HG02981 (cell line): ENCODE data around the gene CAPN2.
"Not testable (repeated sequence)": the region's sequence is repeated elsewhere in the genome, so short reads cannot be mapped to it uniquely, and the experiment has no call there.

Experiments used
- ATAC-seq: cut with Tn5 transposase; IDR thresholded peaks from one replicate; pipeline ENCODE4 v1.9.1; 2021; ENCODE audit warnings: mild to moderate bottlenecking, moderate library complexity; ENCODE audit not compliant: unreplicated experiment

Gene CAPN2

GRCh38 chr1:223716302-223716862 lies 4.0 kb downstream of the CAPN2 start:
- no peak for ATAC-seq

GRCh38 chr1:223717123-223717522 lies 4.8 kb downstream of the CAPN2 start:
- ATAC-seq, result no peak

- ATAC-seq, result no peak
Observed at GRCh38 chr1:223717695-223718363, 5.5 kb downstream of the CAPN2 start.

DNA sequence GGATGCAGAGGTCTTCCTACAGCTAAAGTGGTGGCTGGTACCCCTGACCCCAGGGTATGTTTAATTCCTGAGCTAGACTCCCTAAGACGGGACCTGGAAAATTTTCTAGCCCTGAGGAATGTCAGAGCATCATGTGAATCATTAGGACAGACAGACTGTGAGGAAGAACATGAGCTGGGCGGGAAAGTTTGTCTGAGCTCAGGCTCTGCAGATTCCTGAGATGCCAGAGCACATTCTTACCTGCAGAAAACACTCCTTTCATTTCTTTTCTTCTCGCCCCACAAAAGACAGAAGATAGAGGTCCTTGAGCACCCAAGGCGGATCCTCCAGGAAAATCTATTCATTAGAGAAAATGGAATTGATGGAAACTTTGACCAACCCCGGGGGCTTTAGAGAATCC lies 6.5 kb downstream of the CAPN2 start:
- no peak for ATAC-seq

DNA sequence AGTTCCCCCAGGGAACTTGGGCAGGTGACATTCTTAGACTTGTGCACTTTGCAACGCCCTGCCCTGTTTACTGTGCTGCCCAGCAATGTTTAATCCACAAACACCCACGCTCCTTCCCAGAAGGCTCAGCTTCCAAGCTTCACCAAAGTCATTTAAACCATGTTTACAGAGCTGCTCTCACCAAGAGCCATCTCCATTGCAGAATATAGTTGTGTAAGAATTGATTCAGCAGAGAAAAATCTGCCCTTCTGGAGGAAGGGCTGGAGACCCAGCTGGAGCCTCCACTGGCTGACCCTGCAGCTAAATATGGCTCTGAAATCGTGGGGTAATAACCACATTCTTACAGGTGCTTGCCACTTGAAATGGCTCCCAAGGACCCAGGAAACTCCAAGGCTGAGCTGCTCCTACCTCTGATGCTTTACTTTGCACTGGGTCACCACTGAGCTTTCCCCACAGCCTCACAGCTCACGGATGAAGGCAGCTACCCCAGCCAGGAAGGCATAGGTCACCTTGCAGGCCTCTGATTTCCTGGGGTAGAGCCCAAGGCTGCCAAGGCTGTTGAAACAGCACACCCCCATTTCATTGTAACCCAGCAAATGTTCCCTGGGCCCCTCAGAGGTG lies 8.7 kb downstream of the CAPN2 start:
- ATAC-seq, result no peak

DNA sequence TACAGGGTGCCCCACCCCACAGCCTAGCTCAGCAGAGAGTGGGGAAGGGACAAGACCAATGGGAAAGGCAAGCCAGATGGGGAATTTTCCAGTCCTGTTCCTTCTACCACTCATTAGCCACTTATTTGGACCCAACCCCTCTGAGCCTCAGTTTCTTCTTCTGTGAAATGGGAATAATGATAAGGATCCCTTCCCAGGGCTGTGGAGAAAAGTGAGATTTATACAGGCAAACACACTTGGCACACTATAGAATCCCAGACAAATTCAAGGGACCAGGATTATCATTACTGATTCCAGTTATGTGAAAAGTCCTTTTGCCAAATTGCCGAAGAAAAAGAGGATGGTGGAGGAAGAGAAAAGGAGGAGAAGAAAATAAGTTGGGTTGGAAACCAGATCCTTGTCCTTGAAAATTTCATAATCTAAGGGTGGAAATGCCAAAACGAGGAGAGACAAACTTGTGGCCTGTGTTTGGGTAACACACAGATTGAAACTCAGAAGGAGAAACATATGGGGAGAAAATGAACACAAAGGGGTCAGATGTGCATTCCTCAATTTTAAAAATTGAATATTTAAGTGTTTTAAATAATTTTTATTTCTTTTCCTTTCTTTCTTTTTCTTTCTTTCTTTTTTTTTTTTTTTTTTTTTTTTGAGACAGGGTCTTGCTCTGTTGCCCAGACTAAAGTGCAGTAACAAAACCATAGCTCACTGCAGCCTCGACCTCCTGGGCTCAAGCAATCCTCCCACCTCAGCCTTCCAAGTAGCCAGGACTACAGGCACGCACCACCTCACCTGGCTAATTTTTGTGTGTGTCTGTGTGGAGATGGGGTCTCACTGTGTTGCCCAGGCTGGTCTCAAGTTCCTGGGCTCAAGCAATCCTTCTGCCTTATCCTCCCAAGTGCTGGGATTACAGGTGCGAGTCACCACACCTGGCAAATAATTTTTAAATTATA lies 9.6 kb downstream of the CAPN2 start:
- no peak for ATAC-seq

GRCh38 chr1:223723351-223723904 lies 11.1 kb downstream of the CAPN2 start:
- no peak for ATAC-seq

- ATAC-seq, result no peak
Observed at GRCh38 chr1:223724376-223724775, 12.0 kb downstream of the CAPN2 start.

DNA sequence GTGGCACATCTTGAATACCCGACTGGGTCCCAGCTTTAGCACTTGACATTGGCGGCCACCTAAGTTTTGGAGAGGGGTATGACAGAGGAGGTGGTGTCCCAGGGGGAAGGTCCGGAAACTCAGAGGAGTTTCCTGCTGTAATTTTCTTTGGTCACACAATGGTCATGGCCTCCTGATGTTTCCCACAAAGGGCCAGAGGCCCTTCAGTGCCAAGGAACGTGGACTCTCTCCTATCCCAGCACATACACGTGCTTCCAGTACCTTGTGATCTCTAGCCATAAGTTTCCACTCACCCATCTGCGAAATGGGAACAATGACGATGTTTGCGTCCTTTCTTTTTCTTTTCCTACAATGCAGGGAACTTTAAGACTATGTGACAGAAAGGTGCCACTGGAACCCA lies 13.2 kb downstream of the CAPN2 start:
- no peak for ATAC-seq

- ATAC-seq, result peak; percentile 95
Observed at GRCh38 chr1:223726380-223727001, 14.2 kb downstream of the CAPN2 start.

DNA sequence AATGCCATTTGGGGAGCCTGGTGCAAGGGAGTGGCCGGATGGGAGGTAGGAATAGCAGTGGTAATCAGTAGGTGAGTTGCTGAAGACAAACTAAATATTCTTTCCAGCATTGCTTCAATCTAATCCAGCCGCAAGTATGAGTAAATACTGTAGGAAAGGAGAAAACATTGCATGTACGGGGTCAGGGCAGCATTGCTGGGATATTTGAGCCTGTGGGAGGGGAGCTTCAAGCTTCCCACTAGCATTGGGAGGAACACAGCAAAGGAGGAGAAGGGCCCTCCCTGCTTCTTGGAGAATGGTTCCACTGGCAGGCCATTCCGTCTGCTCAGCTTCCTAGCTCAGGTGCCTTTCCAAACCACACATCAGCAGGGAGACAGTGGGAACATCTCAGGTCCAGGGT lies 15.2 kb downstream of the CAPN2 start:
- no peak for ATAC-seq

DNA sequence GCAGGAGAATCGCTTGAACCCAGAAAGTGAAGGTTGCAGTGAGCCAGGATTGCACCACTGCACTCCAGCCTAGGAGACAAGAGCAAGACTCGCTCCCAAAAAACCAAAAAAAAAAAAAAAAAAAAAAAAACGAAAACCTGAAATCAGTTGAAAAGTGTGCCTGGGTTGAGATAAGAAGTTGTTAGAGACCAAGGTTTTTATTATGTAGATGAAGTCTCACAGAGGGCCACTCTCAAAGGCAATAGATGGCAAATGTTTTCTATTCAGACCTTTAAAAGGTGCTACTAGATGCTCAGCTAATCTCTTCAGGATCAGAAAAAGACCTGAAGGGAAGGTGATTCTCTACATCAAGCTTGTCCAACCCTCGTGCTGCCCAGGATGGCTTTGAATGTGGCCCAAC lies 17.6 kb downstream of the CAPN2 start:
- ATAC-seq, result no peak

GRCh38 chr1:223730479-223731132 lies 18.3 kb downstream of the CAPN2 start:
- ATAC-seq, result no peak

GRCh38 chr1:223731133-223731770 lies 18.9 kb downstream of the CAPN2 start:
- no peak for ATAC-seq

- ATAC-seq, result no peak
Observed at GRCh38 chr1:223732993-223733798, 20.9 kb downstream of the CAPN2 start.

DNA sequence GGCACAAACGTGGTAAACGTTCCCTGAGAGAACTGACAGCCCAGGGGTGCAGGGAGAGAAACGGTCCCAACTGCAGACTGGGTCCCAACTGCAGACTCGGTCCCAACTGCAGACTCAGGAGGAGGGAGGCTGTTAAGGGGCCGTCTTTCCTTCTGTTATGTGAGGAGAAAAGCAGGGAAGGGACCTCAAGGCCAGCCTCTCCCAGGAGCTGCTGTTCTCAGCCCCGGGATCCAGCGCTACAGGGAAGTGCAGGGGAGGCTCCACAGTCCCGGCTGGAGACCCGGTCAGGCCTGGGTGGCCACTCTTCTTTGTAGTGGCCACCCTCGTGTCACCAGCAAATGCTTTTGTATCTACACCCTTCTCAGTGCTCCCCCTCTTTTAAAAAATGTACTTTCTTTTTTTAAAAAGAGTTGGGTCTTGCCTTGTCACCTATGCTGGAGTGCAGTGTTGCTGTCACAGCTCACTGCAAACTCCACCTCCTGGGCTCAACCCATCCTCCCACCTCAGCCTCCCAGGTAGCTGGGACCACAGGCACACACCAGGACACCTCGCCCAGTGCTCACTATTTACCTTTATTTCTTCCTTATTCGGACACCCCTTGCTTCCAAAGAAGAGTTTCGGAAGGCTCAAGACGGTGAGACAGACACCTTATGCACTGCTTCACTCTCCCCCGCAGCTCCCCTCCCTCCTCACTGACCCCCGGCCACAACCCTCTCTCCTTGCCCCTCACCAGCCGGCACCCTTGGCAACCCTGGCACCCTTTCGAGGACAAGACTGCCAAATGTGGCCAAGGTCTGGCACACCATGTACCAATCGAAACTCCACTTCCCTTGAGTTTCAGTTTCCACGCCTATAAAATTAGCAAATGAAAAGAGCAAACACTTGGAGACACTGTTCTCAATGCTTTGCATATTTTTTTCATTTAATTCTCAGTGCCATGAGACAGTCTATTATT lies 21.8 kb downstream of the CAPN2 start:
- no peak for ATAC-seq

DNA sequence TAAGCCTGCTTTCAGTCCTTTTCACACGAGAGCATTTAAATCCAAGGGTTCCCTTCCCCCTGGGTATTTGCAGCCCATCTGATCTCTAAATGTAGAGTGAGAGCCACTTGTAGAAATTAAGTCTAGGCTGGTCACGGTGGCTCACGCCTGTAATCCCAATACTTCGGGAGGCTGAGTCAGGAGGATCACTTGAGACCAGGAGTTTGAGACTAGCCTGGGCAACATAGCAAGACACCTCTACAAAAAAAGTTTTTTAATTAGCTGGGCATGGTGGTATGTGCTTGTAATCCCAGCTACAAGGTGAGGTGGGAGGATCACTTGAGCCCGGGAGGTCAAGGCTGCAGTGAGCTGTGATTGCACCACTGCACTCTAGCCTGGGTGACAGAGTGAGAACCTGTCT lies 24.3 kb downstream of the CAPN2 start:
- not testable (repeated sequence) for ATAC-seq

DNA sequence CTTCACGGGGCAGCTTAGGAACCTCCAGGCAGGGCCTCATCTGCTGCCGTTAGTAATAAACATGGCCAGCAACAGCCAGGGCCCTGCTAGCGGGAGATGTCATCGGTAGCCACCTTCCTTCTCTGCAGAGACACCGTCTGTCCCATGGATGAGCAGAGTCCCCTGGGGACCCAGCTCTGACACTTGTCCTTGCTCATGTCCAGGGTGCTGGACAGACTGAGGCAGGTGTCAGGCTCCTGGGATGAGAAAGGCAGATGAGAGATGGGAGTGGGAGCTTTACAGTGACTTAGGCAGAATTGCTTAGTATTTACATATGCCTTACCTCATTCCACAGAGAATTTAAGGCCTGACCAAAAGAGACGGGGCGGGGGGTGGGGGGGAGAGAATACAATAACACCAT lies 25.0 kb downstream of the CAPN2 start:
- no peak for ATAC-seq
